Activated CD8-positive, alpha-beta memory T cell treated with anti-CD3 and anti-CD28 coated beads, Interleukin-2, amount 50 U/mL, for 1 hour (primary cell): ENCODE results near the gene DIO3.

Source experiments
- DNase-seq: peaks from one replicate; pipeline ENCODE4 v3.0.0-alpha.2; 2020; ENCODE audit errors: extremely low read depth

The DIO3 gene

DNA sequence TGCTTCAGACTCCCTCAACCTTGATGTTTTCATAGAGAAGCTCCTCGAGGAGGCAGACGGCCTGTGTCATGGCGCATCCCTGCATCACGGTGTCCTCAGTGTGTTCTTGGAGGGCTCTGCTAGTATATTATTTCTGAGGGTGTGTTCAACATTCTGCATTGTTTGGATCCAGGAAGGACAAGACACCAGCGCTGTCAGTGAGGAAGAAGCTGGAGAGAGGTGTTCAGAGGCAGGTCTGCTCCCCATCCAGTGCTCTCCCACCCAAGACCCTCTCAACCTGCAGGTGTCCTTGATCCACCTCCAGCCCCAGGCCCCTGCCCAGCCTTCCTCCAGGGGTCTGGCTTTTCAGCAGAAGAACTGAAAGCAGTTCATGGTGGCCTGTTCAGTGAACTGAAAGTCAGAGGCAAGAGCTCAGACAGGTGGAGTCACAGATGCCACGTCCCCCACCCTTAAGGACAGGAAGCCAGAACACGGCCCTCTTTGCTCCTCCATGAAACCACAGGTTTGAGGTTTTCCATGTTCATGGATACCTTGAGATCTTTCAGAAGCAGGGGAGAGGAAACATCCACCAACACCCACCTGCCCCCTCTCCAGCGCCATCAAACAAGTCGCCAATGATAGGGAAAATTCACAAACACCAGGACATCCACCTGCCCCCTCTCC, 37.4 kb downstream of the DIO3 start:
- DNase-seq = no peak

DNA sequence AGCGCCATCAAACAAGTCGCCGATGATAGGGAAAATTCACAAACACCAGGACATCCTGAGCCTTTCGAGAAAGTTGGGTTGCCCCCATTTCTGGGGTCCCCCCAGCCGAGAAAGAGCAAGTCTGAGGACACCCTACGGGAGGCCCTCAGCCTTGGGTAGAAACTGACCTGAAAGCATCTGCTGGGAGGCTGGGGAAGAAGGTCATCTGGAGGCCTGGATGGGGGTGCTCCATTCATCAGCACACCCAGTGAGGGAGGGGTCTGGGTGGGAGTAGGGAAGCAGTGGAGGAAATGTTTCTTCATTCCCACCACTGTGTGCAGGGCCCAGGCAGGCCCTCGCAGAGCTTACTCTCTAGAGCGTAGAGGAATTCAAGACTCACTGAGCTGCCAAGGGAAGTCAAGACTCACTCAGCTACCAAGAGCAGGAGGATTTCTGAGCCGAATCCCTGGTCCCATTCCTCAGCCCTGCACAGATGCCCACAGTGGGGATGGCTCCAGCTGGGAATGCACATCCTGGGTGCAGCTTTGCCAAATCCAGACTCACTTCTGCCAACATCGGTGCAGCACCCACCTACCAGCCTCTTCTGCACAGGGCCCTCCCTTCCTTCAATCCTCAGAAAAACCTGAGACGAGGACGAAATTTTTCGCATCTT, 38.1 kb downstream of the DIO3 start:
- no peak for DNase-seq

DNA sequence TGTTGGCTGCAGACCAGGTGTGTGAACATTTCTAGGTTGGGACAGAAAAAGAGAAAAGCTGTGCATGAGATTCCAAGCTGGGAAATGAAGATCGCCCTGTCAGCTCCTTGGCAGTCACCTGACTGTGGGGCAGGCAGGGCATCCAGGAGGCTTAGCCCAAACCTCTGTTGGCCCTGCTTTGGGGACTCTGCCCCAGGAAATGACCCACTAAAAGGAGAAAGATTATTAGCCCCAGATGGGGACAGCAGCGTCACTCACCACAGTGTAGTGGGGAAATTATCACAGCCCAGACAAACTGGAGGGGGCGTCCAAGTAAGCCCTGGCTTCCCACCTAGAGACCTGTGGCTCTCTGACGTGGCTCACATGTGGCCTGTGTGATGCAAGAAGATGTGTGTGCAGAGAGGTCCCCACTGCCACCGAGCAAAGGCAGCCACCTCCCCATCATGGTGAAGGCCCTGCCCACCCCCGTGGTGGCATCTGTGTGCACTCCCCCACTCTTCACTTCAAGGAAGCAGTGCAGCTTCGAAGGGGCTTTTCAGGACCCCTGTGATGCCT, 39.1 kb downstream of the DIO3 start:
- no peak for DNase-seq

DNA sequence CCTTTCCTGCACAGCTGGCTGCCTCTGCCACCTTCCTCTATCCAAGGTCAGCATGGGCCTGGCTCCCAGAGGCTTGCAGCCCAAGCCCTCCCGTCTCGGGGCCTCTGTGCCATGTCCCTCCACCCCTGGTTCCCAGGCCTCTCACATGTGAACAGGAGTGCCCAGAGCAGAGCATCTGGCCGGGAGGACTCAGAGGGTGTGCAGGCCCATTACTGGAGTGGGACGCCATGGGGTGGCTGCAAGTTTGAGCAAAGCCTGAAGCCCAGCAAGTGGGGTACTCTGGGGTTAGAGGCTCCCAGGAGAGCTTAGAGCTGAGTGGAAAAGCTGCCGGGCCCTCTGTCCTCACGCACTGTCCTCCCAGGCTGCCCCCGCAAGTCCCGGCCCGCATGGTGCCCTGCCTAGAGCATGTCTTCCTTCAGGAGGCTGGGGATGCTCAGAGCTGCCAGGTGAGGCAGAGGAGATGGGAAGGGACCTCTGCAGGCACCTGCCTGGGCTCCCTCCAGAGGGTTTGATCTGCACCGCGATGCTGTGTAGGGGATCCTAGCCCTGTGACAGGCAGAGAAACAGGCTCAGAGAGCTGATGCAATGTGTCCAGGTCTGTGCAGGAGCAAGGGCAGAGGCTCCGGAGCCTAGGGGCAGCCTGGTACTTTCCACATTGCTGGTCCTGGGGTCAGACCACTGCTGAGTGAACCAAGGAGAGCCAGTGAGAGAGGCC, 39.8 kb downstream of the DIO3 start:
- no peak for DNase-seq

DNA sequence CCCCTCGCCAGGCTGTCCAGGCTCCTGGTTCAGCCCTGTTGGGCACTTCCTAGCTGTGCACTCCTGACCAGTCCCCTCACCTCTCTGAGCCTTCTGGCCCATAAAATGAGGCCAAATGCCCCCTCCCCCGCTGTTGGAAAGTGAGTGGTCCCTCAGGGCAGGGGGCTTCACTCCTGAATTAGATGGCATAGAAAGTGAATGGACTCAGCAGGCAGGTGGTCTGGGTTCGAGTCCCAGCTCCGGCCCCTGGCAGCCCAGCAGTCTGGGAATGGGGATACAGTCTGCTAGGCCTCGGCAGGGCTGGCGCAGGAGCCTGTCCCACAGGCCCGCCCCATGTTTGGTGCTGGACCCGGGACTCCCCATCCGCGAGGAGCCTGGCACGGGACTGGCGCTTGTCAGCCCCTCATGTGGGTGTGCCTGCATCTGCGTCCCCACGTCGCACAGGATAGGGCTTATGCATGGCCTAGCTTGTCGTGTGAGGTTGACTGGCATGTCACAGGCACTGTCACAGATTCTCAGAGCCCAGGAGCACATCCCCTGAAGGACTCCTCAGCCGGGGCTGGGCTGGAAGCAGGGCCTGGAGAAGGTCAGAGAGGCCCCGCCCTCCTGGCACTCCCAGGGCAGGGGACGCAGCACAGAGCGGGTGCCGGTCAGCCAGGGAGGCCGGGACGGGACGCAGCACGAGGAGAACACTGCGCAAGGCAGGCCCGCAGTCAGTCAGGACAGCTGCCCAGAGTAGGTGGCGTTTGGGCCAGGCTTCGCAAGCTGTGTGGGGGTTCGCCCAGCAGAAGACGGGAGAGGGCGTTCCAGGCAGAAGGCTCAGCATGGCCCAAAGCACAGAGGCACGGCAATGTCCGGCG, 40.5 kb downstream of the DIO3 start:
- no peak for DNase-seq

DNA sequence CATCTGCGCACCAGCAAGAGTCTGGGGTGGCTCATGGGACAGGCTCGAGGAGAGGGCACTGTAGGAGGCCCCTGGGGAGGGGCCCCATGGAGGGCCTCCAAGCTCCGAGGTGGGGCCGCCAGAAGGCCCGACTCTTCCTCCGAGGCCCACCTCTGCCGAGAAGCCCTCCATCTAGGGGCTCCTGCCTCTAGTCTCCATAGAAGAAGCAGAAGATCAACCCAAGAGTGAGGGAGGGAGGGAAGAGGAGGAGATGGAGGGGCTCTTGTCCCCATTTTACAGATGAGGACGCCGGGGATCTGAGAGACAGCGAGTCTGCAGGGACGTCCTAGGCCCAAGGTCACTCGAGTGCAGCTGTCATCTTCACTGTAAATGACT, 41.2 kb downstream of the DIO3 start:
- no peak for DNase-seq

DNA sequence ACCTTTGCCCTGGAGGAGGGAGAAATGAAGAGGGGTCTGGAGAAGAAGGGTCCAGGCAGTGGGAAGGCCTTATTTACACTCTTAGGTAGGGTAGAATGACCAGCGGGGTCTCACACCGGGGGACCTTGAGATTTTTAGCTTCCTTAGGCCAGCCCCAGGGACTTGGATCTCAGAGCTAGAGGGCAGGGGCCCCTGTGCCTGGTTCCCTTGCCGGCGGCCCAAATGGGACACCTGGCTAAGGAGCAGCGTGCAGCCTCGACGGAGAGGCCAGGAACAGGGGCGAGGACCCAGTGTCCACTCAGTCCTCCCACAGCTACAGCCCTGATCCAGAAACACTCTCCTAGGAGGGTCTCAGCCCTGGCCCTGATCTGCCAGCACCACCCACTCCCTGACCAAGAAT, 41.8 kb downstream of the DIO3 start:
- no peak for DNase-seq

DNA sequence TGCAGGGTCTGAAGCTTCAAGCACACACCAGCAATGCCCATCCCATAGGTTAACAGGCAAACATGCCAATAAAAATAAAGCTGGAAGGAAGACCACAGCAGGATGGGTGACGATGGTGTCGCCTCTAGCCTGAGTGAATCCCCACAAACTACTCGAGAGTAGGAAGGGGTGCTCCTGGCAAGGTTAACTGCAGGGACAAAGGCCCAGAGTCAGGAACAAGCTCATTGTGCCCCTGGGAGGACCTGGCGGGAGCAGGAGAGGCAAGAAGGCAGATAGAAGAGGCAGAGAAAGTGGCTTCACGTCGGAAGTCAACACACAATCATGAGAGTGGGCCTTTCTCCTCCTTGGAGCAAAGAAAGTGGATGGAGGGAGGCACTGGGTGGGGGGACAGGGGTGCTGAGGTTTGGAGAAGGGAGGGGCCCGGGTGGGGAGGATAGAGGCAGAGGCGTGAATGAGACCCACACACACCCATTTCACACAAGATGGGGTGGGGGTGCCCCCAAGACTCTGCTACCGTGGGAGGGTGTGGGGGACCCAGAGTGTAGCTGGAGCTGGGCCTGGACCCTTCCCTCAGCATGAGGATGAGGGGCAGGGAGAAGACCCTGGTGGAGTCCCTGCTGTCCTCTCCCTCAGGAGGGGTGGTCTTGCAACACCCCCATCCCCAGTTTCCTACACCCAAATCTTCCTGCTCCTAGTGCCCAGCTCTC, 43.1 kb downstream of the DIO3 start:
- DNase-seq = no peak

DNA sequence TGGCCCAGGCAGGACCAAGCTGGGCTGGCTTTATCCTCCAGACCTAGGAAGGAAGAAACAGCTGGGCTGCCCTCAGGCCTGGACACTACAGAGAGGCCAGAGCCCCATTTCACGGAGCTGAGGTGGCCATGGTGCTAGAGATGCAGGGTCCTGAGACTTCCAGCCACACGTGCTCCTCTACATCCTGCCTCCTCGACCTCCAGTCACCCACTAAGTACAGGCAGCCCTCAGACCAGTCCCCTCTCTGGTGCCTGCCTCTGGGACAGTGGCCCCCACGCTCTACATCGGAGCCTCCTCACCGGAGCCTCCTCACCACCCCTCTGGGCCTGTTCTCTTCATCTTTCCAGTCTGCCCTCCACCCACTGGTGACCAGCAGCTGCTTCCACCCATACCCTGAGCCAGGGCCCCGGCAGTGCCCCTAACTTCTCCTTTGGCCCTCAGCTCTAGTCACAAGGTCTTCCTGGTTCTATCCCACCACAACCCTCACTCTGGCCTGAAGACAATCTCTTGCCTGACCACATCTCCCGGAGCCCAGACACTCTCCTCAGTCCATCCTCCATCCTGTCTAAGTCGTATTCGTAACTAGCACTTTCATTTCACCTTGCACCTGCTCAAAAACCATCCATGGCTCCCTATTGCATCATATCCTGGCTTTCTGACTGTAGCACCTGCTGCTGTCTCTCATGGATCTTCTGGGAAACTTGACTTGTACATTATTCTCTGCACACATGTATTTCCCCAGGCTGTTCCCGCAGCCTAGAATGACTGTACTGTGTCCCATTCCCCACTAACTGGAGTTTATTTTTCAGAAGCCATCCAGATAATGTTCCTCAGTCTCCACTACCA, 43.9 kb downstream of the DIO3 start:
- DNase-seq = no peak

DNA sequence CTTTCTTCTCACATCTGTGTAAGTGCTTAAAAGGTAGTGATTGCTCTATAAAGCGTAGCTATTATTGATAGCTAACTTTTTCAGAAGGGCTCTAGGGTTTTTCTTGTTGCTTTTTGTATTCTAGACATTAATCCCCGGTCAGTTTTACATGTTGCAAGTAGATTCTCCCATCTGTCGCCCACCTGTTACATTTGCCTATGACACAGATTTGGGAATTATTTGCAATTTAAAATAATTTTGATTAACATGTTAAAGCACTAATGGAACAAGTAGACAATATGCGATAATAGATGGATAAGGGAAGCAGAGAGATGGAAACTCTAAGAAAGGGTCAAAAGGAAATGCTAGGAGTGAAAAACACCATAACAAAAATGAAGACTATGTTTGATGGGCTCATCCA, 44.5 kb downstream of the DIO3 start:
- DNase-seq = no peak
